GM21825 (cell line): ENCODE results near the gene RPL13A.
A peak's percentile ranks its signal among the peaks of the same experiment; 100 is the strongest.

Experiments
- ATAC-seq: cut with Tn5 transposase; IDR thresholded peaks from one replicate; pipeline ENCODE4 v1.9.1; 2021; ENCODE audit warnings: mild to moderate bottlenecking, moderate library complexity; ENCODE audit not compliant: unreplicated experiment

The RPL13A gene

DNA sequence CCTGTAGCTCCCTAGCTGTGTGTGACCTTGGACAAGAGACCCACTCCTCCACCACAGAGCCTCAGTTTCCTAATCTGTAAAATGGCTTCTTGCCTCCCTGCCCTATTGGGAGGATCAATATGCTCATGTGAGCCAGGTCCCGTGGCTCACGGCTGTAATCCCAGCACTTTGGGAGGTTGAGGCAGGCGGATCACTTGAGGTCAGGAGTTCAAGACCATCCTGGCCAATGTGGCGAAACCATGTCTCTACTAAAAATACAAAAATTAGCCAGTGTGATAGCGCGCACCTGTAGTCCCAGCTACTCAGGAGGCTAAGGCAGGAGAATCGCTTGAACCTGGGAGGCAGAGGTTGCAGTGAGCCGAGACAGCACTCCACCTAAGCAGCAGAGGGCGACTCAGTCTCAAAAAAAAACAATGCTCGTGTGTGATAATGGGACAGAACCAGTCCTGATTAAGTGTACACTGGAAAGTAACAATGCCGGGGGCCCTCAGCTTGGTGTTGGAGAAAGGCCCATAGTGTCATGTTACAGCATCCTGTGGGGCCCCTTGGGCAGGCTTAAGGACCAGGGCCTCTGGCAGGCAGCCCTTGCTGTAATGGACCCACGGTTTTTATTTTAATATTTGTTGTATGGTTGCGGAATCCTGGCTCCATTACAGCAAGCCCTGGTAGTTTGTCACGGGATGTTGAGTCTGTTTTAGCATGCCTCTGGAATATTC is 15.6 kb downstream of the RPL13A start:
- ATAC-seq = no peak

DNA sequence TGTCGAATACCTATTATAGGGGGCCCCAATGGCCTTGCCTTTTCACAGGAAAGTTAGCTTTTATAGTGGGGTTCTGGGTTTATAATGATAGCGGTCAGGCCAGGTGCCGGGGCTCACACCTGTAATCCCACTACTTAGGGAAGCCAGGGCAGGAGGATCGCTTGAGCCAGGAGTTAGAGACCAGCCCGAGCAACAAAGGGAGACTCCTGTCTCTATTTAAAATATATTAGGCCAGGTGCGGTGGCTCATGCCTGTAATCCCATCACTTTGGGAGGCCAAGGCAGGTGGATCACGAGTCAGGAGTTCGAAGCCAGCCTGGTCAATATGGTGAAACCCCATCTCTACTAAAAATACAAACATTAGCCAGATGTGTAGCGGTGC is 16.2 kb downstream of the RPL13A start:
- ATAC-seq = no peak

- ATAC-seq = no peak
Observed at GRCh38 chr19:49506575-49507105, 19.2 kb downstream of the RPL13A start.

- no peak for ATAC-seq
Observed at GRCh38 chr19:49507803-49508494, 20.5 kb downstream of the RPL13A start.

- no peak for ATAC-seq
Observed at GRCh38 chr19:49512970-49513745, 25.8 kb downstream of the RPL13A start.

GRCh38 chr19:49513746-49514118 is 26.3 kb downstream of the RPL13A start:
- ATAC-seq = no peak

DNA sequence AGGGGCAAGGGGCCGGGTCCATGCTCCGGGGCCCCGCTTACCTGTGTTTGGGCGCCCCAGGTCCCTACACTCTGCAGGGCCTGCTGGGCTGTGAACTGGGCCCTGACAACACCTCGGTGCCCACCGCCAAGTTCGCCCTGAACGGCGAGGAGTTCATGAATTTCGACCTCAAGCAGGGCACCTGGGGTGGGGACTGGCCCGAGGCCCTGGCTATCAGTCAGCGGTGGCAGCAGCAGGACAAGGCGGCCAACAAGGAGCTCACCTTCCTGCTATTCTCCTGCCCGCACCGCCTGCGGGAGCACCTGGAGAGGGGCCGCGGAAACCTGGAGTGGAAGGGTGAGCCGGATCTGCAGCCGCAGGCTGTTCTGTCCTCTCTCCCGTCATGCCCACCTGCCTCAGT is 26.7 kb downstream of the RPL13A start:
- no peak for ATAC-seq

DNA sequence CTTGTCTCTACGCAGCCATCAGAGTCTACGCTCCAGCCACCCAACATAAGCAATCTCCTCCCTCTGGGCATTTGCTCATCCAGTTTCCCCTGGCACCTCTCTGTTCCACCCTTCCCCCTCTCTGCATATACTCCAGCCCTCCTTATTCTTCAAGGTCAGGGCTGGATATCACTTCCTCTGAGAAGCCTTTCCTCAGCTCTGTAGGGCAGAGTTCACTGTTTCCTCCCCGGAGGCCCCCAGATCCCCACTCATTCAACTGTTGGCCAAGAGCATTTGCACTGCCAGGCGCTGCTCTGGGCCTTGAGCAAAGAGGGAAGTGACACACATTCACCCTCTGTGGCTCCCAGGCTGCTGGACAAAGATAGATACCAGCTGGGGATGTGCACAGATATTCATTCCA is 28.4 kb downstream of the RPL13A start:
- no peak for ATAC-seq

GRCh38 chr19:49518033-49518432 is 30.6 kb downstream of the RPL13A start:
- no peak for ATAC-seq

- no peak for ATAC-seq
Observed at GRCh38 chr19:49520705-49521319, 33.4 kb downstream of the RPL13A start.

DNA sequence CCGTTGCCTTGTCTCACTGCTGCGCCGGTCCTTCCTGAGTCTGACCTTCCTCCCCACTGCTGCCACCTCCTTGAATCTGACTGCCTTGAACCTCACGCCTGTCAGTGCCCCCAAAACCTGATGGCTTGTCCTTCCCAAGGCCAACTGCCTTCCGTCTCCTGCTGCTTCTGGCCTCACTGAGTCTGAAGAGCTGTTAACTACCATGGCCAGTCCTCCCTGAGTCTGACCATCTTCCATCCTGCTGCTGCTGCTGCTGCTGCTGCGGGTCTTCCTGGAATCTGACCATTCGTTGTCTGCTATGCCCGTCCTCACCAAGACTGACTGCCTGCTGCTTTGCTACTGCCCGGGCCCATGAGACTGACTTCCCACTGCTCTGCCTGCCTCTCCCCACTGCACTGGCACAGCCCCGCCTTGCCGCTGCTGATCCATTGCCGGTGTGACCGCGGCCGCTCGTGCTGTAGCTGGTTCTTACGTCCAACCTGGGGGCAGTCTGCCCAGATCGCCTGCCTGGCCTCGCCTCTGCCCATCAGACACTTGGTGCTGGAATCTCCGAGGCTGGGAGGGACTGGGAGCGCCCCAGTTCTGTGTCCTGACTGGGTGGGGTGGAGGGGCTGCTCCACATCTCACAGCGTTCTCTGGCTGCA is 37.5 kb downstream of the RPL13A start:
- no peak for ATAC-seq

DNA sequence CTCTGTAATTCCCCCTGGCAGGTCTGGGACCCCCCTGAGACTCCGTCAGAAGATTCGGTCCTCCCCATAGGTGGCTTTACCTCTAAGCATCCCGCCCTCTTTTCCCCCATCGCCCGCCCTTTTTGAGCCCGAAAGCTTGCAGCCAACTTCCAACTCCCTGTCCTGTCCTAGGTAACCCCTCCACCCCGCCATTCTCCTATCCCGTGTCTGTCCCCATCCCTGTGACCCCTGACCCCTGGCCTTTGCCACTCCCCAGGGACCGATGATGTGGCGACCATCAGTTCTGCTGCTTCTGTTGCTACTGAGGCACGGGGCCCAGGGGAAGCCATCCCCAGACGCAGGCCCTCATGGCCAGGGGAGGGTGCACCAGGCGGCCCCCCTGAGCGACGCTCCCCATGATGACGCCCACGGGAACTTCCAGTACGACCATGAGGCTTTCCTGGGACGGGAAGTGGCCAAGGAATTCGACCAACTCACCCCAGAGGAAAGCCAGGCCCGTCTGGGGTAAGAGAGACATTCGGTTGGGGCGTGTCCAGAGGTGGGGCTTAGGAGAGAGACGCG is 40.9 kb downstream of the RPL13A start:
- ATAC-seq = no peak

DNA sequence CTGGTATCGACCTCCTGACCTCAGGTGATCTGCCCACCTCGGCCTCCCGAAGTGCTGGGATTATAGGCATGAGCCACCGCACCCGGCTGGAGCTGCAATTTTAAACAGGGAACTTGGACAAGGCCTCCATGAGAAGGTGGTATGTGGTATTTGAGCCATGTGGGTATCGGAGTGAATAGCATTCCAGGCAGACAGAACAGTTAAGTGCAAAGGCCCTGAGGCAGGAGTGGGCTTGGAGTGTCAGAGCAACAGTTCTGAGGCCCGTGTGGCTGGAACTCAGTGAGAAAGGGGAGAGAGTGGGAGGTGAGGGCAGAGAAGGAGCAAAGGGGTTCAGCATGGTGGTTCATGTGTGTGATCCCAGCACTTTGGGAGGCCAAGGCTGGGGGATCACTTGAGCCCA is 43.3 kb downstream of the RPL13A start:
- no peak for ATAC-seq

DNA sequence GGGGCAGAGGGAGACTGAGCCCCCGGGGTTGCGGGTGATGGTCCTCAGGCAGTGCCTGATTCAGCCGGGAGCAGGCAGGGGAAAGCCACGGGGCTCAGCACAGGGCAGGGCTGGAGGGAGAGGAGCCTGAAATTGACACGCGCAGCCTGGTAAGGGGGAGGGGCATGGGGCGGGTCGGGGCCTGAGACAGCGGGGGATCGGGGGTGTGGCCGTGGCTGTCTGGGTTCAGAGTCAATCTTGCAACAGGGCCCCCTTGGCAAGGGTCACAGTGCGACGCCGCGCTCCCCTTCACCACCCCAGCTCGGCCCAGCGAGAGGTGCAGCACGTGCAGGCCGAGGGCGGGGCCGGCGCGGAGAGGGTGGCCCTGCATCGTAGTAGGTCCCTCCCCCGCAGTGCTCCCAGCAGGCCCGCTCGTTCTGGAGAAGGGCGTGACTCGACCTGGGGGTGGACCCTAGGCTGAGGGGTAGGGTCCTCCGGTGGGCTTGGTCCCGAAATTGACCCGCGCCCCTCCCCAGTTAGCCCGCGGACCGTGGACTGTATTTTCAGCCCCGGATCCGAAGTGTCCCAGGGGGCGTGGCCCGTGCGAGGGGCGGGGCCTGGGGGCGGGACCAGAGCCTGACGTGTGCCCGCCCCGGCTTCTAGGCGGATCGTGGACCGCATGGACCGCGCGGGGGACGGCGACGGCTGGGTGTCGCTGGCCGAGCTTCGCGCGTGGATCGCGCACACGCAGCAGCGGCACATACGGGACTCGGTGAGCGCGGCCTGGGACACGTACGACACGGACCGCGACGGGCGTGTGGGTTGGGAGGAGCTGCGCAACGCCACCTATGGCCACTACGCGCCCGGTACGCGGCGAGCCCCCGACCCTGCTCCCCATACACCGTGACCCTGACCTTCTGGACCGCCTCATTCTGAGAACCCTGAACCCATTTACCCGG is 46.4 kb downstream of the RPL13A start:
- ATAC-seq = peak; percentile 81

DNA sequence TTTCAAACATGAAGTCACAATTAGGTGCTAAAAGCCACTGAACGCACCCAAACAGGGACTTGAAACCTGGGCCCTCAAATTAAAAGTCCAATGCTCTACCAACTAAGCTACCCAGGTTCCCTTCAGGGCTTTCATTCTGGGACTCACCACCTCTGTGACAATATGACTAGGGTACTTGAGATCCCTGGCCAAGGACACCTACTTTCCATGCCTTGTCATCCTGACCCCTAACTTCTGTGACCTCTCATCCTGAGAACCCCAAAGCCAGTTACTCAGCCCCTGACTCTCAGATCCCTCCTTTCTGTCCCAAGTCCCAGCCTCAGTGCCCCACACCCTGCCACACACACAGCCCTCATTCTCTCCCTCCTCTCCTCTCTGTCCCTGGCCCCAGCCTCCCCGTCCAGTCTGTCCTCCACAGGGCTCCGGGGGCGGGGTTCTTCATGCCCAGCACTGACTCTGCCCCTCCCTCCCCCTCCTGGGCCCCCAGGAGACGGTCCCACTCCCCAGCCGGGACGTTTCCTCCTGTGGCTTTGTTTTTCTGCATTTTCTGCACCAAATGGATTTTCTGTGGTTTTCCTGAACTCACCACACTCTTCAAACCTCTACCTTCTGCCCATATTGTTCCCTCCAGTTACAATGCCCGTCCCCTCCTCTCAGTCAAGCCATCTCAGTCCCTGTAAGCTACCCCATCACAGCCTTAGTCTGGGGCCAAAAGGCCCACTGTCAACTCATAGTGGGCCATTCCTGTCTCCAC is 47.4 kb downstream of the RPL13A start:
- no peak for ATAC-seq

GRCh38 chr19:49536921-49537462 is 49.6 kb downstream of the RPL13A start:
- ATAC-seq = no peak

DNA sequence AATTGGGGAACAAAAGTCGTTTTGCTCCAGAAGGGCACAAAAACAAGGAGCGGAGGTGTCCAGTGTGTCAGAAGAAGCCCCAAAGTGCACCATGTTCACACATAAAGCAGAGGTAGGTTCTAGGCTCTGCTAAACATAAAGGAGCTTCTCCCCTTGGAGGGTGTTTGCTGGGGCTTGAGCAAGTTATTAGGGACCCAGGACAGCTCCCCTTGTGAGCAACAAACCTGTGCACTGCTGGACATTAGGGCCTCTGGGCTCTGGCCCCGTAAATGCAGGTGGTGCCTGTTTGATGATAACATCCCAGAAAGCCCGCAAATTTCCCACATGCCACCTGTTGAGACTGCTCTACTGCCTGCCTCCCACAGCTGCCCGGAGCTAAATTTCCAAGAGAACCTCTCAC is 51.2 kb downstream of the RPL13A start:
- ATAC-seq = no peak

- no peak for ATAC-seq
Observed at GRCh38 chr19:49539192-49539952, 52.0 kb downstream of the RPL13A start.
